Large intestine (tissue), 3 donors: ENCODE results near the gene ANXA11. TPM values are rescaled to one million over a fixed set of nuclear protein-coding genes. Genes with fewer than 3 reads are reported as not detected.
"Not testable (repeated sequence)": the region's sequence is repeated elsewhere in the genome, so short reads cannot be mapped to it uniquely, and the experiment has no call there.

ENCODE experiments used
- DNase-seq, 2 donors: peaks; one replicate each; pipeline versions ENCODE4 v3.0.0 to v3.0.0-alpha.2; 2013
- H3K27ac ChIP-seq: one replicate; pipeline ENCODE4 v1.5.1; 2013; ENCODE audit warnings: low read length
- H3K27me3 ChIP-seq: 2 replicates; pipeline ENCODE4 v1.6.1; 2013; ENCODE audit warnings: low read length; ENCODE audit not compliant: control insufficient read depth, insufficient read depth
- H3K36me3 ChIP-seq: 2 replicates; pipeline ENCODE4 v1.6.1; 2013; ENCODE audit warnings: low read length; ENCODE audit not compliant: control insufficient read depth, insufficient read depth
- H3K4me1 ChIP-seq: one replicate; pipeline ENCODE4 v1.6.1; 2013; ENCODE audit warnings: low read length; ENCODE audit not compliant: control insufficient read depth, insufficient read depth
- H3K4me3 ChIP-seq: one replicate; pipeline ENCODE4 v1.5.1; 2013; ENCODE audit warnings: low read length
- H3K9me3 ChIP-seq: one replicate; pipeline ENCODE4 v1.6.1; 2013; ENCODE audit warnings: mild to moderate bottlenecking, low read depth, low read length, moderate library complexity; ENCODE audit not compliant: control insufficient read depth
- WGBS: methylation state at CpG from one replicate; pipeline ENCODE4 v1.1.5; 2013; ENCODE audit warnings: low lambda C conversion rate; ENCODE audit not compliant: insufficient coverage; 5-methylcytosine and 5-hydroxymethylcytosine counted together
- polyA plus RNA-seq: library from polyadenylated mRNA; unstranded; fragments of 120-200 nt; gene quantifications from one replicate; pipeline ENCODE4 v1.2.1, GENCODE V29; 2013

Gene ANXA11
- polyA plus RNA-seq, 1 donor = 101 TPM

DNA sequence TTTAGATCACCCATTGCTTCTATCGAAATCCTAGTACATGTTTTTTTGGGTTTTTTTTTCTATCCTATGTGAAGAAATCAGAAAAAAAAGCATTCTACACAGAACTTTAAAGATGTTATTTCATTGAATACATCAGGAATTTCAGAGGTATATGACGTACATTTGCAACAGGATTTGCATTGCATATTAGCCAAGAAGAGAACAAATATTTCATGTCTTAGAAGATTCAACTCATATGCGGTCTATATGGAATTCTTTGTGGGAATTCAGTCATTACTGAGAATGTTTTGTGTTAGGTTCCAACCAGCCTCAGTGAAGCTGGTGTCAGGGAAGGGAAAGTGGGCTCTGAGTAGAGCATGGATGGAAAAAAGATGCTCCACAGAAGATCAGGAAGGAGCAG is 39.0 kb upstream of the ANXA11 start:
- H3K27ac ChIP-seq, H3K4me3 ChIP-seq, H3K36me3 ChIP-seq, H3K27me3 ChIP-seq, DNase-seq, H3K9me3 ChIP-seq, H3K4me1 ChIP-seq: not testable (repeated sequence)
- 60% methylated on average over 1 of the region's 3 CpGs for WGBS

DNA sequence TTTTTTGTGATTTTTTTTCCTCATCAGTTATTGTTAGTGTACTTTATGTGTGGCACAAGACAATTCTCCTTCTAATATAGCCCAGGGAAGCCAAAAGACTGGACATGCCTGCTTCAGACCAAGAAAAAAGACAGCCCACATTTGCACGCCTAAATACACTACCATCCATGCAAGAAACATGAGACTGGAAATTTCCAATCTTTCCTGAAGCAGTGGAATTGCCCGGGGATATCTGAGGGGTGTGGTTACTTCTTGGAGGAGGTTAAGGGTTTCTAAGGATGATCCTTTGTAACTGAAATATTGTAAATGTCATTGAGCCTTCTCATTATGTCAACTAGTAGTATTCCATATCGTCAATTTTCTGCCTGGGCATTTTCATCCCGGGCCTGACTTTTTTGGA is 37.0 kb upstream of the ANXA11 start:
- not testable (repeated sequence) for H3K4me3 ChIP-seq, H3K27me3 ChIP-seq, DNase-seq, H3K4me1 ChIP-seq, H3K27ac ChIP-seq, H3K9me3 ChIP-seq, H3K36me3 ChIP-seq
- WGBS = no CpG with 5 or more reads among the region's 4 CpGs

DNA sequence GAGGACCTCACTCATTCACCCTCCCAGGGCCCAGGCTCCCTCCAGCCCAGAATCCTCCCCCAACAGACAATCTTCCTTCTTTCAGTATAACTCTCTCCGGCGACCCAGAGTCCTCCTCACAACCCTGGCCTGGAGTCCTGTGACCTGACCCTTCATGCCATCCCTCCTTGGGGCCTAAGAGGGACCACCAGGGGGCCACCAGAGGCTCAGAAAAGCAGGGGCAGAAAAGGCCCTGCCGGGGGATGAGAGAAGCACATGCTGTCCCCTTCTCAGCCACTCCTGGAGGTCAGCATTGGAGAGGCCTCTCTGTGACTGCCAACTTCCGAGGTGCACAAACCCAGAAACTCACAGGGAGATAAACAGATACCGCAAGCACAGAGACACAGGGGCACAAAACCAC is 31.1 kb upstream of the ANXA11 start:
- not testable (repeated sequence) for H3K27ac ChIP-seq, H3K36me3 ChIP-seq, H3K9me3 ChIP-seq, H3K4me1 ChIP-seq, H3K4me3 ChIP-seq, H3K27me3 ChIP-seq, DNase-seq
- no CpG with 5 or more reads among the region's 5 CpGs for WGBS

DNA sequence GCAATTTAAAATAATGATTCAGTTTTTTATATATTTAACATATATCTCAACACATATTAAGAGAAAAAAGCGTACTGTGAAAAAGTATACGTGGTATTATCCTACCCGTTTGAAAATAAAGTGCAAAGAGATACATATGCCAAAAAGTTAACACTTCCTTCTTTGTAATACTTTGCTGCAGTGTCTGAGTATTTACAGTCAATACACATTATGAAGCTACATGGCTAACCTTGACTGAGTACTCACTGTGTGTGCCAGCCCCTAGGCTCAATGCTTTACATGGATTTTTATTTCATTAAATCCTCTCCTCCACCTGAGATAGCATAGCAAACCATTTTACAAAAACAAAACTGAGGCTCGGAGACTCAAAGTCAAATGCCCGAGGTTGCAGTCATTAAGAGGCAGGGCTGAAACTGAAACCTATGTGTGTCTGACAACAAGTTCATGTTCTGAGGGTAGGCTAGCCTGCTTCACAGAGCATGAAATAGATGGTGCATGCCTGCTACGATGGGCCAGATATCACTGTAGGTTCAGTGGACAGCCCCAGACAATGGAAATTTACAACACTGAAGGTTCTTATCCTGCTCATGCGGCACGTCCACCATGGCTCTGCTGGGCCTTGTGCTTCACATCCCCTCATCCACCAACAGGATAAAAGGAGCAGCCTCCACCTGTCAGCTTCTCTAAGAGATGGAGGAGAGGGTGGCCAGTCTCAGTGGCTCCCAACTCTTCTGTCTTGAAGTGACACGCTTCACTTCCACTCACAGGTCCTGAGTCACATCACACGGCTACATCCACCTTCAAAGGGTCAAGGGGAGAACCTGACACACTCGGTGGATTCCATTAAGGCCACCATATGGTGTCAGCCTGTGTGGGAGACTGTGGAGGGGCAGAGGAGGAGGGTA is 29.2 kb upstream of the ANXA11 start:
- not testable (repeated sequence) for H3K36me3 ChIP-seq, H3K4me1 ChIP-seq, DNase-seq, H3K4me3 ChIP-seq, H3K27me3 ChIP-seq, H3K9me3 ChIP-seq, H3K27ac ChIP-seq
- WGBS = 60% methylated on average over 1 of the region's 11 CpGs

DNA sequence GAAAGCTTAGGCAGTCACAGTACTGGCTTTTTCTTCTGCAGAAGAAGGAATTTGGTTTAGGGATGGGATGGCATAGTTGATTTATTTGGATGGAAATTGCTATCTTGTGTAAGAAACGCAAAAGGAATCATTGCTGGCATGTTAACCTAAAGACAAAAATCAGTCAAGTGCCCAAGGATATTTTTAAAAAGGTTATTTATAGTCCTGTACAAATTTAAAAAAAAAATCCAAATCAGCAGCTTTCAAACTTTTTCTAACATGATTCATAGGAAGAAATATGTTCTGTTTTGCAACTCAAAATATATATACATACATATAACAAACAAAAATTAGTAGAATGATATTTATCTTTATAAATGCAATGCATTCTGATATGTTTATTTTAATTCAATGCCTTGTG is 28.5 kb upstream of the ANXA11 start:
- WGBS = 100% methylated on average over 1 of the region's 1 CpG
- not testable (repeated sequence) for DNase-seq, H3K9me3 ChIP-seq, H3K27ac ChIP-seq, H3K36me3 ChIP-seq, H3K4me3 ChIP-seq, H3K4me1 ChIP-seq, H3K27me3 ChIP-seq

DNA sequence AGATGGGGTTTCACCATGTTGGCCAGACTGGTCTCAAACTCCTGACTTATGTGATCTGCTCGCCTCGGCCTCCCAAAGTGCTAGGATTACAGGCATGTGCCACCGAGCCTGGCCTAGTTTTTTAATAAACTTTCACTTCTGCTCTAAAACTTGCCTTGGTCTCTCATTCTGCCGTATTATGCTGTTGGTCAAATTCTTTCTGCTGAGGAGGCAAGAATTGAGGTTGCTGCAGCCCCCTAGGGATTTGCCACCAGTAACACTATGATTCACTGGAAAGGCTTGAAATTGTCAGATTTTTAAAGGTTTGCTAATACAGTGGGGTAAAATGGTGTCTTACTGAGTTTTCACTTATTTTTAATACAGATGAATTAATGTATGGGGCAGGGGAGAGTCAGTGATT is 21.4 kb upstream of the ANXA11 start:
- not testable (repeated sequence) for DNase-seq, H3K36me3 ChIP-seq, H3K9me3 ChIP-seq, H3K4me3 ChIP-seq, H3K4me1 ChIP-seq, H3K27me3 ChIP-seq, H3K27ac ChIP-seq
- WGBS = no CpG with 5 or more reads among the region's 4 CpGs

DNA sequence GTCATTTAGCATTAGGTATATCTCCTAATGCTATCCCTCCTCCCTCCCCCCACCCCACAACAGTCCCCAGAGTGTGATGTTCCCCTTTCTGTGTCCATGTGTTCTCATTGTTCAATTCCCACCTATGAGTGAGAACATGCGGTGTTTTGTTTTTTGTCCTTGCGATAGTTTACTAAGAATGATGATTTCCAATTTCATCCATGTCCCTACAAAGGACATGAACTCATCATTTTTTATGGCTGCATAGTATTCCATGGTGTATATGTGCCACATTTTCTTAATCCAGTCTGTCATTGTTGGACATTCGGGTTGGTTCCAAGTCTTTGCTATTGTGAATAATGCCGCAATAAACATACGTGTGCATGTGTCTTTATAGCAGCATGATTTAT is 17.7 kb upstream of the ANXA11 start:
- H3K27ac ChIP-seq, H3K4me3 ChIP-seq, H3K27me3 ChIP-seq, H3K36me3 ChIP-seq, H3K4me1 ChIP-seq, H3K9me3 ChIP-seq, DNase-seq: not testable (repeated sequence)
- WGBS = no CpG with 5 or more reads among the region's 5 CpGs

DNA sequence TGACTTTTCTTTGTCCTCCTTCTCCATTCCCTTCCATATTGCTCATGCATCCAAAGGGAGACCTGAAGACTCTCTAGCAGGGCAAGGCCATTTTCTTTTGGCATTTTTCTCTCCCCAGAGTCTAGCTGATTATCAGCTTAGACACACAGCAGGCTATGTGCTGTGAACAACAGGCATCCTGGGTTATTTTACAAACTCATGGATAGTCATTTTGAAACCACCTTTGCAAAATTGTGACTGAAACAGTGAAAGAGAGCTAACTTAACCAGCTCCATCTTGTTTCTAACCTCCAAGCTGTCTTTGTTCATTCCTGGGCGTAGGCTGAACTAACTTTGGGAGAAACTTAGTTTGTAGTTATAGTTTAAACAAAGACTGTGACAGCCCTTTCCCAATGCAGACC is 13.5 kb upstream of the ANXA11 start:
- H3K27me3 ChIP-seq, H3K9me3 ChIP-seq, H3K36me3 ChIP-seq, H3K4me1 ChIP-seq, DNase-seq, H3K4me3 ChIP-seq, H3K27ac ChIP-seq: not testable (repeated sequence)
- no CpG with 5 or more reads among the region's 1 CpG for WGBS

DNA sequence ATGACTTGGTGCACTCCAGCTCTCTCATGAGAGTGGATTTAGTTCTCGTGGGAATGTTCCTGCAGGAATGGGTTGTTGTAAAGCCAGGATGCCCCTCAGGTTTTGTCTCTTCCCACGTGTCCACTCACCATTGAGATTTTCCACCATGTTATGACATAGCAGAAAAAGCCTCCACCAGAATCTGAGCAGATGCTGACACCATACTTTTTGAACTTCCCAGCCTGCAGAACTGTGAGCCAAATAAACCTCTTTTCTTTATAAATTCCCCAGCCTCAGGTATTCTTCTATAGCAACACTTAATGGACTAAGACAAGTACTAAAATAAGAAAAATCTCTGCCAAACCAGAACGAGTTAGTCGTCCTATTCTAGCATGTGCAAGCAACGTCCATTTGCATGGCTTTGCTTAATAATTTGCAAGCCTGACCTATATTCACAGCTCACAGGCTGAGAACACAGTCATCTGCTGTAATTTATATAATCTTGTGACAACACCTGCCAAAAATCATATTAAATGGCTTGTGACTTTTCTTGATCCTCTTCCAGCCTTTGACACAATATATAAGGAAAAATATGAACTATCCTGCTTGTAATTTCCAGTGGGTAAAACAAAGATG is 9.1 kb upstream of the ANXA11 start:
- H3K4me1 ChIP-seq, H3K36me3 ChIP-seq, H3K4me3 ChIP-seq, H3K9me3 ChIP-seq, DNase-seq, H3K27me3 ChIP-seq, H3K27ac ChIP-seq: not testable (repeated sequence)
- WGBS = no CpG with 5 or more reads among the region's 5 CpGs

DNA sequence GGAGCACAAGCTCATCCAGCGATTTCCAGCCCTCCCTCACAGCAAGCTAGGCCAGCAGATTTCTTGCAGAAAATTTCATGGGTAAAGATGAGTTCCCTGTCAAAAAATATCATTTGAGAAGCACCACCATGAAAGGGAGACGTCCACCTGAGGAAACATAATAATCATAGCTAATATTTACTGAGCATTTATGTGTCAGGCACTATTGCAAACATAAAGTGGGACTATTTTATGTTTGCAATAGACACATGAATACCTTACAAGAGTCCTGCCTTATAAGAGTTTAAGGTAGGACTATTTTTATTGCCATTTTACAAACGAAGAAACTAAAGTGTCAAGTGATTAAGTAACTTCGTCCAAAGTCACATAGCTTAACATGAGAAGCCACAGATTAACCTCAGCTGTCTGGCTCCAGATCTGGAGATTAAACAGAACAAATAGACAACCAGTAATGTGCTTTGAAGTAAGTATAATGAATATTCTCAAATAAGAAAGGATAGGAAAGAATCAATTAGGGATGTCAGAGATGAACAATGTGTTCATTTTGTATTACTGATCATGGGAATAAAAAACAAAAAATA is 7.3 kb upstream of the ANXA11 start:
- H3K9me3 ChIP-seq, H3K4me1 ChIP-seq, H3K4me3 ChIP-seq, H3K27ac ChIP-seq, H3K27me3 ChIP-seq, DNase-seq, H3K36me3 ChIP-seq: not testable (repeated sequence)
- no CpG with 5 or more reads among the region's 4 CpGs for WGBS
